ENCODE measurements around the gene ANKRD11. TPM values are rescaled to one million over a fixed set of nuclear protein-coding genes. Genes with fewer than 3 reads are reported as not detected.

Gene ANKRD11
- total and polyA plus RNA-seq, 2 donors (not counting 3 experiments of a cell fraction or from before 2014, with no cell fraction given): 55.8 to 191 TPM

GRCh38 chr16:89460556-89460955, 29.8 kb downstream of the ANKRD11 start:
- dilution Hi-C loops (cut with MboI; ENCODE audit: extremely low pct_ligation_motif_present, low sequenced_read_pairs): no loop called here
- Histone ChIP-seq H3K9ac (replicated peaks; ENCODE audit: extremely low read depth, insufficient read depth, low read length) (no peak overlapping the region), H2AFZ (ENCODE audit: low read depth, low read length) (no peak overlapping the region), H3K79me2 (ENCODE audit: control insufficient read depth, insufficient read depth, low read length) (peaks cover 90% of the 10 kb centered on the region), H3K27me3 (ENCODE audit: control insufficient read depth in 2 of 2, insufficient read depth in 2 of 2, low read length in 2 of 2) (no peaks in the 10 kb centered on the region), H4K20me1 (replicated peaks; ENCODE audit: control insufficient read depth, extremely low read depth, insufficient read depth, low read length) (peaks cover 2% of the 10 kb centered on the region), H3K9me1 (replicated peaks; ENCODE audit: control insufficient read depth, extremely low read depth, insufficient read depth, low read length) (no peaks in the 10 kb centered on the region), H3K4me3 (replicated peaks in 1 of 3; ENCODE audit: insufficient read depth in 1 of 3, low read depth in 1 of 3, low read length in 3 of 3) (no peak overlapping the region), H3K9me3 (replicated peaks; ENCODE audit: control insufficient read depth, insufficient read depth, low read length) (no peaks in the 10 kb centered on the region), H3K4me1 (ENCODE audit: control insufficient read depth, extremely low read depth, insufficient read depth, low read length) (peaks cover 4% of the 10 kb centered on the region), H3K36me3 (ENCODE audit: control insufficient read depth in 2 of 2, extremely low read depth in 1 of 2, insufficient read depth in 2 of 2, low read length in 2 of 2) (no peaks in the 10 kb centered on the region), H3K4me2 (ENCODE audit: insufficient read depth, low read length) (no peak overlapping the region), H3K27ac (ENCODE audit: insufficient read depth, low read depth, low read length) (no peak overlapping the region)
- DNase-seq (ENCODE audit: low read depth, low spot score): no peak
- no TSS peak for BruUV-seq (replicated peaks)
- TF ChIP-seq MAX (IDR thresholded peaks at IDR 0.05; ENCODE audit: insufficient read depth, insufficient read length) (no peak), FOS (IDR thresholded peaks at IDR 0.05; ENCODE audit: borderline replicate concordance, insufficient read depth, low read length) (no peak), CTCF (IDR thresholded peaks at IDR 0.05; ENCODE audit: extremely low read depth in 1 of 2, insufficient read depth in 1 of 2, low read depth in 1 of 2, low read length in 2 of 2) (no peak), GATA2 (IDR thresholded peaks at IDR 0.05; ENCODE audit: insufficient read depth, insufficient read length, low read depth, low read length) (no peak), MYC (IDR thresholded peaks at IDR 0.05; ENCODE audit: low read depth, low read length) (no peak), POLR2AphosphoS5 (IDR thresholded peaks at IDR 0.05; ENCODE audit: insufficient read depth, low read depth, low read length) (no peak), JUN (IDR thresholded peaks at IDR 0.05; ENCODE audit: borderline replicate concordance, insufficient read depth, insufficient read length, low read depth) (no peak), EZH2 (IDR thresholded peaks at IDR 0.05; ENCODE audit: borderline replicate concordance, low read depth, low read length, severe bottlenecking) (no peak), POLR2A (IDR thresholded peaks at IDR 0.05; ENCODE audit: low read depth, low read length) (no peak)
- intact Hi-C loops (cut with micrococcal nuclease): no loop called here
- ChIA-PET CTCF (interaction anchor here (2.6 kb wide), 1 partner anchor 11 kb away, joined by 8 read pairs; no protein-coding TSS in a partner anchor), POLR2A (no interaction called here)
- FAIRE-seq: no peak
